ENCODE results near the gene CHID1. TPM values are rescaled to one million over a fixed set of nuclear protein-coding genes. Genes with fewer than 3 reads are reported as not detected.

CHID1 gene
- total RNA-seq, 1 donor from 2014 or later: 112 TPM

- no peak for TF ChIP-seq CTCF (IDR thresholded peaks at IDR 0.05)
- peaks cover 45% of the 10 kb centered on the region for H3K4me1 Mint-ChIP-seq (ENCODE audit: unreplicated experiment)
- H3K9me3 Mint-ChIP-seq (ENCODE audit: unreplicated experiment): no peaks in the 10 kb centered on the region
- peak overlapping the region; percentile 96 for H3K27ac Mint-ChIP-seq (ENCODE audit: unreplicated experiment)
- no peaks in the 10 kb centered on the region for H3K27me3 Mint-ChIP-seq (ENCODE audit: unreplicated experiment)
- H3K36me3 Mint-ChIP-seq (ENCODE audit: unreplicated experiment): no peaks in the 10 kb centered on the region
- peak overlapping the region; percentile 45 for H3K4me3 Mint-ChIP-seq (ENCODE audit: unreplicated experiment)
- DNase-seq (ENCODE audit: extremely low spot score, unreplicated experiment): no peak
Measured at GRCh38 chr11:846496-847098, 64.0 kb downstream of the CHID1 start.

GRCh38 chr11:845872-846495, 64.6 kb downstream of the CHID1 start:
- Mint-ChIP-seq H3K27me3 (ENCODE audit: unreplicated experiment) (no peaks in the 10 kb centered on the region), H3K4me1 (ENCODE audit: unreplicated experiment) (peaks cover 48% of the 10 kb centered on the region), H3K9me3 (ENCODE audit: unreplicated experiment) (no peaks in the 10 kb centered on the region), H3K36me3 (ENCODE audit: unreplicated experiment) (no peaks in the 10 kb centered on the region), H3K4me3 (ENCODE audit: unreplicated experiment) (peak overlapping the region; percentile 40), H3K27ac (ENCODE audit: unreplicated experiment) (peak overlapping the region; percentile 96)
- DNase-seq (ENCODE audit: extremely low spot score, unreplicated experiment): no peak
- no peak for TF ChIP-seq CTCF (IDR thresholded peaks at IDR 0.05)

GRCh38 chr11:844693-845644, 65.6 kb downstream of the CHID1 start:
- peak; percentile 23 for TF ChIP-seq CTCF (IDR thresholded peaks at IDR 0.05)
- peak overlapping the region; percentile 73 for H3K4me3 Mint-ChIP-seq (ENCODE audit: unreplicated experiment)
- H3K9me3 Mint-ChIP-seq (ENCODE audit: unreplicated experiment): no peaks in the 10 kb centered on the region
- peaks cover 56% of the 10 kb centered on the region for H3K4me1 Mint-ChIP-seq (ENCODE audit: unreplicated experiment)
- H3K27ac Mint-ChIP-seq (ENCODE audit: unreplicated experiment): peak overlapping the region; percentile 96
- no peaks in the 10 kb centered on the region for H3K27me3 Mint-ChIP-seq (ENCODE audit: unreplicated experiment)
- peak; percentile 97 for DNase-seq (ENCODE audit: extremely low spot score, unreplicated experiment)
- H3K36me3 Mint-ChIP-seq (ENCODE audit: unreplicated experiment): peaks cover 6% of the 10 kb centered on the region

- Mint-ChIP-seq H3K27ac (ENCODE audit: unreplicated experiment) (peak overlapping the region; percentile 93), H3K4me3 (ENCODE audit: unreplicated experiment) (peak overlapping the region; percentile 85), H3K9me3 (ENCODE audit: unreplicated experiment) (no peaks in the 10 kb centered on the region), H3K36me3 (ENCODE audit: unreplicated experiment) (peaks cover 8% of the 10 kb centered on the region), H3K4me1 (ENCODE audit: unreplicated experiment) (peaks cover 57% of the 10 kb centered on the region), H3K27me3 (ENCODE audit: unreplicated experiment) (no peaks in the 10 kb centered on the region)
- TF ChIP-seq CTCF (IDR thresholded peaks at IDR 0.05): no peak
- peak; percentile 95 for DNase-seq (ENCODE audit: extremely low spot score, unreplicated experiment)
Measured at GRCh38 chr11:843818-844692, 66.6 kb downstream of the CHID1 start.
